Natural killer cell treated with Interleukin-12 subunit alpha and Interleukin-12 subunit beta and Interleukin-15 and Interleukin-18, amount 100 ng/mL, for 72 hours (primary cell): Measurements from ENCODE around the gene PNMA3. TPM values are rescaled to one million over a fixed set of nuclear protein-coding genes. Genes with fewer than 3 reads are reported as not detected.
"Not testable (repeated sequence)": the region's sequence is repeated elsewhere in the genome, so short reads cannot be mapped to it uniquely, and the experiment has no call there.

ENCODE experiments used
- ATAC-seq, 2 donors: fragments of 150-1000 bp; cut with Tn5 transposase in 1 of 2; sonication (Bioruptor Pico), chemical (Tn5 transposase) in 1 of 2; 2 replicates each; pipeline ENCODE4 v1.10.0; 2021
- DNase-seq: peaks from one replicate; pipeline ENCODE4 v3.0.0; 2022; ENCODE audit warnings: low spot score
- H3K27ac Mint-ChIP-seq, 2 donors: 1 replicate in 1 of 2; 2 replicates in 1 of 2; pipeline ENCODE4 v1.8.0; 2022; ENCODE audit warnings: mixed read lengths in 2 of 2, mild to moderate bottlenecking in 1 of 2, moderate library complexity in 1 of 2
- H3K27me3 Mint-ChIP-seq, 2 donors: 1 replicate in 1 of 2; 2 replicates in 1 of 2; pipeline ENCODE4 v1.8.0; 2022; ENCODE audit warnings: mixed read lengths in 2 of 2
- H3K36me3 Mint-ChIP-seq: one replicate; pipeline ENCODE4 v1.8.0; 2022; ENCODE audit warnings: mixed read lengths
- H3K4me1 Mint-ChIP-seq, 2 donors: 1 replicate in 1 of 2; 2 replicates in 1 of 2; pipeline ENCODE4 v1.8.0; 2022; ENCODE audit warnings: low read depth in 2 of 2, mixed read lengths in 2 of 2, mild to moderate bottlenecking in 1 of 2
- H3K4me3 Mint-ChIP-seq: one replicate; pipeline ENCODE4 v1.8.0; 2022; ENCODE audit warnings: mixed read lengths
- H3K9me3 Mint-ChIP-seq: 2 replicates; pipeline ENCODE4 v1.8.0; 2022; ENCODE audit warnings: mixed read lengths
- total RNA-seq, 2 donors: library from RNA; stranded (reverse); gene quantifications; one replicate each; pipeline ENCODE4 v1.2.3, GENCODE V29; 2022

The PNMA3 gene, protein sequence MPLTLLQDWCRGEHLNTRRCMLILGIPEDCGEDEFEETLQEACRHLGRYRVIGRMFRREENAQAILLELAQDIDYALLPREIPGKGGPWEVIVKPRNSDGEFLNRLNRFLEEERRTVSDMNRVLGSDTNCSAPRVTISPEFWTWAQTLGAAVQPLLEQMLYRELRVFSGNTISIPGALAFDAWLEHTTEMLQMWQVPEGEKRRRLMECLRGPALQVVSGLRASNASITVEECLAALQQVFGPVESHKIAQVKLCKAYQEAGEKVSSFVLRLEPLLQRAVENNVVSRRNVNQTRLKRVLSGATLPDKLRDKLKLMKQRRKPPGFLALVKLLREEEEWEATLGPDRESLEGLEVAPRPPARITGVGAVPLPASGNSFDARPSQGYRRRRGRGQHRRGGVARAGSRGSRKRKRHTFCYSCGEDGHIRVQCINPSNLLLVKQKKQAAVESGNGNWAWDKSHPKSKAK
- total RNA-seq = under 1 TPM; 0.53 to 0.55 TPM

GRCh38 chrX:153055871-153056749, at the start of gene PNMA3:
Gene PNMA3 (plus strand): TSS chrX:153056470. CDS start chrX:153057056, 586 bp downstream.
- H3K4me1 Mint-ChIP-seq = no peaks in the 10 kb centered on the region
- H3K36me3 Mint-ChIP-seq = no peaks in the 10 kb centered on the region
- DNase-seq = no peak
- no peaks in the 10 kb centered on the region for H3K9me3 Mint-ChIP-seq
- H3K27ac Mint-ChIP-seq = no peak within 1 kb of the TSS
- peak in 1 of 2 donors; percentile 30 for ATAC-seq
- no peak within 1 kb of the TSS for H3K4me3 Mint-ChIP-seq
- H3K27me3 Mint-ChIP-seq = peaks cover 0 to 6% of the 10 kb centered on the region in 2 donors

GRCh38 chrX:153017174-153017573, 39.1 kb upstream of the PNMA3 start:
- not testable (repeated sequence) for H3K36me3 Mint-ChIP-seq, ATAC-seq, DNase-seq, H3K4me1 Mint-ChIP-seq, H3K9me3 Mint-ChIP-seq, H3K4me3 Mint-ChIP-seq, H3K27ac Mint-ChIP-seq
- H3K27me3 Mint-ChIP-seq = peaks cover 22 to 28% of the 10 kb centered on the region in 2 donors

DNA sequence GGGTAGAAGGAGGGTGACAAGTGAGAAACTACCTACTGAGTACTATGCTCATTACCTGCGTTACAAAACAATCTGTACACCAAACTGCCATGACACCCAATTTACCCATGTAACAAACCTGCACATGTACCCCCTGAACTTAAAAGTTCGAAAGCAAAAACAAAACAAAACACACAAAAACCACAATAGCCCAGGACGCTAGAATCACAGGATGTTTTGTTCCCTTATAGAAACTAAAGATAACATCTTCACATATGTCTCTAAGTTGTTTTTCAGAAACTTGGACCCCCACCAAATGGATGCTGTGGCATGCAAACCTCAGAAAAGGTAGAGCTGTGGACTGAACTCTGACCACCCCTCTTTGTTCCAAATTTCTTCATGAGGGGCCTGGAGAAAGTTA, 37.1 kb upstream of the PNMA3 start:
- Mint-ChIP-seq H3K36me3 (no peaks in the 10 kb centered on the region), H3K27me3 (peaks cover 14 to 25% of the 10 kb centered on the region in 2 donors), H3K9me3 (no peaks in the 10 kb centered on the region), H3K27ac (no peak overlapping the region), H3K4me1 (peaks cover 0 to 4% of the 10 kb centered on the region in 2 donors), H3K4me3 (no peak overlapping the region)
- ATAC-seq = no peak
- no peak for DNase-seq

DNA sequence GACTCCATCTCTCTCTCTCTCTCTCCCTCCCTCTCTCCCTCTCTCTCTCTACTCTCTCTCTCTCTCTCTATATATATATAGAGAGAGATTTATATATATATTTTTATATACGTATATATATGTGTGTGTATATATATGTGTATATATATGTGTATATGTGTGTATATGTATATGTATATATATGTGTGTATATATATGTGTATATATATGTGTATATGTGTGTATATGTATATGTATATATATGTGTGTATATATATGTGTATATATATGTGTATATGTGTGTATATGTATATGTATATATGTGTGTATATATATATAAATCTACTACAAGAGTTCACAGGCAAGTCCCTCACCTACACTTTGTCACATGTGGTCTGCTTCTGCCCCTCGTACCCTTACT, 29.8 kb upstream of the PNMA3 start:
- H3K9me3 Mint-ChIP-seq, H3K36me3 Mint-ChIP-seq, ATAC-seq, H3K4me1 Mint-ChIP-seq, H3K4me3 Mint-ChIP-seq, DNase-seq, H3K27ac Mint-ChIP-seq: not testable (repeated sequence)
- H3K27me3 Mint-ChIP-seq = peaks cover 0 to 15% of the 10 kb centered on the region in 2 donors

DNA sequence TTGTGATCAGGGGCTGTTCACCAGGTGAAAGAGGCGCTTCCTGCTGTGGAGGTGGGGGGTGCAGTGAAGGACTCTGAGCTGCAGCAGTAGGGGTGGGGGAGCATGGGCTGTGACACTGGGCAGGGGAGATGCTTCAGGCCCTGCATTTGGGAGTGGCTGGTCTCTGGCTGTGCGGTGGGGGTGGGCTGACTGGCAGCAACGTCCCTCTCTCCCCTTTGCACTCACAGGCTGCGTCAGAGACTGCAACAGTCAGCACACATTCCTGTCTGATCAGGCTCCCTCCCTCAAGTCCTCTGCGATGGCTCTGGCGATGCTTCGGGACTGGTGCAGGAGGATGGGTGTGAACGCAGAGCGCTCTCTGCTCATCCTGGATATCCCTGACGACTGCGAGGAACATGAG, 27.8 kb upstream of the PNMA3 start:
- DNase-seq, H3K4me1 Mint-ChIP-seq, H3K36me3 Mint-ChIP-seq, H3K27ac Mint-ChIP-seq, ATAC-seq, H3K9me3 Mint-ChIP-seq, H3K4me3 Mint-ChIP-seq: not testable (repeated sequence)
- H3K27me3 Mint-ChIP-seq = peaks cover 0 to 13% of the 10 kb centered on the region in 2 donors

GRCh38 chrX:153029162-153029561, 27.1 kb upstream of the PNMA3 start:
- no peak overlapping the region for H3K4me3 Mint-ChIP-seq
- no peak overlapping the region for H3K27ac Mint-ChIP-seq
- peaks cover 0 to 4% of the 10 kb centered on the region in 2 donors for H3K4me1 Mint-ChIP-seq
- H3K36me3 Mint-ChIP-seq = no peaks in the 10 kb centered on the region
- no peaks in the 10 kb centered on the region for H3K9me3 Mint-ChIP-seq
- peaks cover 0 to 11% of the 10 kb centered on the region in 2 donors for H3K27me3 Mint-ChIP-seq
- ATAC-seq = no peak
- no peak for DNase-seq

DNA sequence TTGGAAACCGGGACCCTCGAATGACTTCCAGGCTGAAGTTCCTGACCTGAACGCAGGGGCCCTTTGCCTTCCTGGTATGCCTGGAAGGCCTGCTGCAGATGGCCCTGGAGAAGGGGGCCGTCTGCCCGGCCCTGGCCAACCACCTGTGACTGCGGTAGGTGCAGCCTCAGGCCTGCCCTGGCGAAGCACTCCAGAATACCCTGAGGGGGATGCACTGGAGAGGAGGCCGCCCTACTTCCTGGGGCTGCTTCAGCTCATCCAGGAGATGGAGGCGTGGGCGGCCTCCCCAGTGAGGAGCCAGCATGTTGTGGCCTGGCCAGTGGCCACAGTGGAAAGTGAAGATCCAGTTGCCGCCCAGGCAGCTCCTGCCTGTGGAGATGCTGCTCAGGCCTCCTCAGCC, 26.4 kb upstream of the PNMA3 start:
- Mint-ChIP-seq H3K4me1 (peaks cover 0 to 4% of the 10 kb centered on the region in 2 donors), H3K36me3 (no peaks in the 10 kb centered on the region), H3K27ac (no peak overlapping the region), H3K4me3 (no peak overlapping the region), H3K9me3 (no peaks in the 10 kb centered on the region), H3K27me3 (peaks cover 0 to 8% of the 10 kb centered on the region in 2 donors)
- DNase-seq = no peak
- ATAC-seq = no peak

DNA sequence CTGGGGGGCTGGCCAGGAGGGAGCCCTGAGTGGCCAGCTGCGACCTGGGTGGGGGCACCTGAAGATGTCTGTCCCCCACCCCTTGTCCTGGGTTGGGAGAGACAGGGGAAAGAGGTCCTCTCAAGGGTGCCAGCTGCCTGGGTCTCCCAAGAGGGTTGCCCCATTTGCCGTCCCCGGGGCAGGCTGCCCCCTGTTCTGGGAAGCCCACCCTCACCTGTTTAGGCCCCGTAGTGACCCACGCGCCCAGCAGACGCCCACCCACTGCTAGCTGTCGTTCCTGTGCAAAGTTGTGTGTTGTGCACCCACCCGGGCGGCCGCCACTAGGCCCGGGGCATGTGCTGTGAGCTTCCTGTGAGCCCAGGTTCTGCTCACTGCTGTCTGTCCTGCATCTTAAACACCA, 25.5 kb upstream of the PNMA3 start:
- no peak for ATAC-seq

GRCh38 chrX:153032397-153033118, 23.7 kb upstream of the PNMA3 start:
- Mint-ChIP-seq H3K27ac (peak overlapping the region; percentile 80 to 90), H3K36me3 (no peaks in the 10 kb centered on the region), H3K9me3 (no peaks in the 10 kb centered on the region), H3K4me1 (peaks cover 0 to 4% of the 10 kb centered on the region in 2 donors), H3K4me3 (peak overlapping the region; percentile 78), H3K27me3 (peaks cover 0 to 8% of the 10 kb centered on the region in 2 donors)
- ATAC-seq (peak; percentile 87 to 89), DNase-seq (peak; percentile 78)

More for the DNA sequence above, 25.5 kb upstream of the PNMA3 start:
- DNase-seq = no peak
- peaks cover 0 to 4% of the 10 kb centered on the region in 2 donors for H3K4me1 Mint-ChIP-seq
- H3K36me3 Mint-ChIP-seq = no peaks in the 10 kb centered on the region
- H3K4me3 Mint-ChIP-seq = no peak overlapping the region
- no peak overlapping the region for H3K27ac Mint-ChIP-seq
- no peaks in the 10 kb centered on the region for H3K9me3 Mint-ChIP-seq
- H3K27me3 Mint-ChIP-seq = peaks cover 0 to 8% of the 10 kb centered on the region in 2 donors

DNA sequence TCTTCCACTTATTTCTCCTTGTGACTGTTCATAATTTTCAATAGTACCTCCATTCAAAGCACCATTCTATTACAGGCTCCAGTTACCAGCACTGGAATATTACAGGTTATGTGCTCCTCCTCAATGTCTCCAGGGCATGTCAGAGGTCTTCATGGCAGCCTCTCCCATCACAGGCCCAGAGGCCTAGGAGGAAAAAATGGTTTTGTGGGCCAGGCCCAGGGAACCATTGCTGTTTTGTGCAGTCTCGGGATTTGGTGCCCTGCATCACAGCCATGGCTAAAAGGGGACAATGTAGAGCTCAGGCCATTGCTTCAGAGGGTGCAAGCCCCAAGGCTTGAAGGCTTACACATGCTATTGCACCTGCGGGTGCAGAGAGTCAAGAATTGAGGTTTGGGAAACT, 7.2 kb upstream of the PNMA3 start:
- no peak for DNase-seq
- no peaks in the 10 kb centered on the region for H3K9me3 Mint-ChIP-seq
- H3K4me3 Mint-ChIP-seq = no peak overlapping the region
- ATAC-seq = no peak
- H3K4me1 Mint-ChIP-seq = no peaks in the 10 kb centered on the region
- H3K27me3 Mint-ChIP-seq = peaks cover 0 to 8% of the 10 kb centered on the region in 2 donors
- peaks cover 7% of the 10 kb centered on the region for H3K36me3 Mint-ChIP-seq
- no peak overlapping the region for H3K27ac Mint-ChIP-seq

DNA sequence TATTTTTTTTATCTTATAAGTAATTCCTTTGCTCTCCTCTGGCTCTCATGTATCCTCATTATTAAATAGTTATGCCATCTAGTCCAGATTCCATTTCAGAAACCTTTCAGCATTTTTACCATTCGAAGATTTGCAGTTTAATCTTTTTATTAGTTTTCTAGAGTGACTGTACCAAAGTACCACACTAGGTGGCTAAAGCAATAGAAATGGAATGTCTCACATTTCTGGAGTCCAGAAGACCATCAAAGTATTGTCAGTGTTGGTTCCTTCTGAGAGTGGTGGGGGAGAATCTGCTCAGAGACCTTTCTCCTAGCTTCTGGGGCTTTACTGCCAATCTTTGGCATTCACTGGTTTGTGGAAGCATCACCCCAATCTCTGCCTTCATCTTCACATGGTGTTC, 3.7 kb upstream of the PNMA3 start:
- no peak for ATAC-seq
- H3K9me3 Mint-ChIP-seq = no peaks in the 10 kb centered on the region

GRCh38 chrX:153057281-153057680, 1.0 kb downstream of the PNMA3 start:
- Mint-ChIP-seq H3K4me1 (no peaks in the 10 kb centered on the region), H3K27me3 (peaks cover 0 to 4% of the 10 kb centered on the region in 2 donors), H3K9me3 (no peaks in the 10 kb centered on the region), H3K4me3 (no peak overlapping the region), H3K27ac (no peak overlapping the region), H3K36me3 (no peaks in the 10 kb centered on the region)
- no peak for ATAC-seq
- no peak for DNase-seq

More for the DNA sequence above, 3.7 kb upstream of the PNMA3 start:
- Mint-ChIP-seq H3K27ac (no peak overlapping the region), H3K27me3 (peaks cover 0 to 8% of the 10 kb centered on the region in 2 donors), H3K36me3 (peaks cover 7% of the 10 kb centered on the region), H3K4me3 (no peak overlapping the region), H3K4me1 (no peaks in the 10 kb centered on the region)
- no peak for DNase-seq
